ENCODE data around the gene TLE6.
"Not testable (repeated sequence)": the region's sequence is repeated elsewhere in the genome, so short reads cannot be mapped to it uniquely, and the experiment has no call there.

Gene TLE6

DNA sequence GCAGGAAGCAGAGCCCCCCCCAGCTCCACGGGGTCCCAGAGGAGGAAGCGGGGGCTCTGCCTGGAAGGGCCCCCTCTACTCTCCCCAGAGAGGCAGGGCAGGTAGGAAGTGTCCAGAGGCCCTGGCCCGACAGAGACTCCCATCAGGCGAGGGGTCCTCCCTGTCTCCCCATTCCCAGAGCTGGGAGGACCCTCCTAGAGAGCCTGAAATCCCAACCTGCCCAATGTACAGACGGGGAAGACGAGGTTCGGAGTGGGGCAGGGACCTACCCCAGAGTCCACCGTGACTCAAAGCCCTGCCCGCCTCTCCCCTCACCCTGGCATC lies 50.6 kb downstream of the TLE6 start:
- Mint-ChIP-seq H3K27me3 (peaks cover 35% of the 10 kb centered on the region), H3K9me3 (no peaks in the 10 kb centered on the region), H3K4me3 (peak overlapping the region in 1 of 2 donors; percentile 76), H3K4me1 (peaks cover 42% of the 10 kb centered on the region), H3K27ac (no peak overlapping the region)
- ATAC-seq (no peak), DNase-seq (no peak)

DNA sequence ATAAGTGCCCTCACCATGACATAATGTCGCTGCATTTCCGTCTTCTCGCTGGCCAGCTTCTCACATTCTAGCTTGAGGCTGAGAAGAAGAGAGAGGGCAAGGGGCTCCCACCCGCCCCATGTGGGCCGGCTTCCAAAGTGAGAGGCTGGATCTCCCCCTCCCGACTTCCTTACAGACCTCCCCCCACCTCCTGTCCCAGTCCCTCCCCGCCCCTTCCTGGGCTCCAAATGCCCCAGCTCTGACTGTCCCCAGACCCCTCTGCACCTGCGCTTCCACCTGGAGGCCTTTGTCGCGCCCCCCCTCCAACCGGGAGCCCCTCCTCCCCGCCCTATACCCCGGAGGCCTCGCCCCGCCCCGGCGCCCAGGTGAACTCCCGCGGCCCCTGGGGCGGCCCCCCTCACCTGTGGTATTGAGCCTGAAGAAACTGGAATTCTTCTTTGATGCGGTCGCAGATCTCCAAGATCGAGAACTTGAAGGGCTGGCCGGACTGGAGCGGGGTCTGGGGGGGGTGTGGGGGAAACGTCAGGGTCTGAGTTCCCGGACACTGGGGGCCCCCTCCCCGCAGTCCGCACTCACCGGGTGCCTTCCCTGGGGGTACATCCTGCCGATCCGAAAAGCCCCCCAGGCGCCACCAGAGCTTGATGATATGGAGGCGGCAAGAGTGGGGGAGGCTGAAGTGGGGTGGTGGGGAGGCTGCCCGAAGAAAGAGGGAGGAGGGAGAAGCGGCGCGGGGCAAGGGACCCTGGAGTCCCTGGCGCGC lies 51.1 kb downstream of the TLE6 start:
- no peak overlapping the region for H3K27ac Mint-ChIP-seq
- H3K27me3 Mint-ChIP-seq = peaks cover 40% of the 10 kb centered on the region
- peaks cover 37% of the 10 kb centered on the region for H3K4me1 Mint-ChIP-seq
- no peaks in the 10 kb centered on the region for H3K9me3 Mint-ChIP-seq
- H3K4me3 Mint-ChIP-seq = peak overlapping the region; percentile 69 to 76
- ATAC-seq (peak; percentile 24), DNase-seq (no peak)

DNA sequence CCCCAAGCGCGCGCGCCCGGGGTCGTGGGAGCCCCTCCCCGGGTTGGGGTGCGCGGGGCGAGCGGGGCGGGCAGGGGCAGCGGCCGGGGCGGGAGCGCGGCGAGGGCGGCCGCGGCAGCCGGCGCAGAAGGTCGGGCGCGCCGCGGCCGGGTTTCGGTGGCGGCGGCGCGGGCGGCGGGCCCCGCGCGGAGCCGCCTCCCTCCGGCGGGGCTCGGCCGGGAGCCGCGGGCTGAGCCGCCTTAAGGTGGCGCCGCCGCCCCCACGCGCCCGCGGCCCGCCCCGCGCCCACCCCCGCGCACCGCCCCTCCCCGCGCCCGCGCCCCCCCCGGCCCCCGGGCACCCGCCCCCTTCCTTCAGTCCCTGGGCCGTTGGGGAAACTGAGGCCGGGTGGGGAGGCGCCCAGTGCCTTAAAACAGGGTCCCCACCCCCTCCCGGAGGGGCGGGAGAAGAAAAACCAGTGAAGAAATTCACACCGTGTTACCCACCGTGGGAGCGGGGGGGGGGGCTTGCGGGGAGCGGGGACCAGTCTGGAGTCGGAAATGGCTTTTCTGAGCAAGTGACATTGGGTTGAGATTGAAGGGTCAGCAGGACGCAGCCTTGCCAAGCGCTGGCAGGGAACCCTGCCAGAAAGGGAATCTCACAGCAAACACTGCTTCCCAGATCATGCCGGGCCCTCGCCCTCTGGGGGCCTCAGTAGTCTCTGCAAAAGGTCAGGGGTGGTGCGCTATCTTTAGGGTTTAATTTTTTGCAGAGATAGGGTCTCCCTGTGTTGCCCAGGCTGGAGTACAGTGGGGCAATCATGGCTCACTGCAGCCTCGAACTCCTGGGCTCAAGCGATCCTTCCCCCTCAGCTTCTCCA lies 51.9 kb downstream of the TLE6 start, which contains the start of gene TLE2:
Gene TLE2 (minus strand): TSS at position 216 of the 859 bp plus-strand sequence. CDS start 376 bp downstream, outside the sequence.
- Mint-ChIP-seq H3K27me3 (peaks cover 47% of the 10 kb centered on the region), H3K9me3 (no peaks in the 10 kb centered on the region), H3K27ac (no peak within 1 kb of the TSS), H3K4me1 (peaks cover 33% of the 10 kb centered on the region), H3K4me3 (peak within 1 kb of the TSS; percentile 69 to 76)
- DNase-seq (no peak), ATAC-seq (peak; percentile 50)

- DNase-seq (no peak), ATAC-seq (no peak)
- H3K4me3 Mint-ChIP-seq = no peak overlapping the region
- no peaks in the 10 kb centered on the region for H3K9me3 Mint-ChIP-seq
- H3K27ac Mint-ChIP-seq = no peak overlapping the region
- peaks cover 35% of the 10 kb centered on the region for H3K4me1 Mint-ChIP-seq
- peaks cover 42% of the 10 kb centered on the region for H3K27me3 Mint-ChIP-seq
Measured at GRCh38 chr19:3031607-3031867, 54.2 kb downstream of the TLE6 start.

DNA sequence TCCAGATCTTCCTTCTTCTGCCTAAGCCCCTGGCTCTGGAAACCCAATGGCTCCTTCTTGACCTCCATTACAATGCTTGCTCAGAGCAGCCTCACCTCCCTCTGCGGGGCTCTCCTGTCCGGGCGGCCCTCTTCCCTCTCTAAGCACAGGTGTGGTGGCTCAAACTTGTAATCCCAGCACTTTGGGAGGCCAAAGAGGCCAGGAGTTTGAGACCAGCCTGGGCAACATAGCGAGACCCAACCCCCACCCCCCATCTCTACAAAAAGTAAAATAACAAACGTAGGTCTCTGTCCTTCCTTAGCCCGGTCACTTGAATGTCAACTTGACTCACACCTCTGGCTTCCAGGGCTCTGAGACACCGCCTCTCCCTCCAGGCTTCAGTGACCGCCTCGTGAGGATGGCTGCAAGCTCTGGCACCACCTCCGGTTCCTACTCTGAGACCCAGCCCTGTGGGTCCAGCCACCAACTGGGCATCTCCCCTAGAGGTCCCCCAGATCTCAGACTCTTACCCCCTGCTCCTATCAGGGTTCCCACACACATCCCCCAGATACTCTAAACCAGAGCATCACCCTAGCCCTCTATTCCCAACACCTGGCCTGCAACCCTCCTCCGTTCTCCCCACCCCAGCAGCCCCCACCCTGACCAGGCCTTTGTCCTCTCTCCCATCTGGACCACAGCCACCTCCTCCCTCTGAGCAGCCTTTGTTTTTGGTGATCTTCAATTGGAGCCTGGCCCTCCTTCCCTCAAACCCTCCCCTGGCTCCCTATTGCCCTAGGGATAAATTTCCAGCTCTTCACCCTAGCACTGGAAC lies 56.4 kb downstream of the TLE6 start:
- DNase-seq (no peak), ATAC-seq (no peak)
- peak overlapping the region in 1 of 2 donors; percentile 16 for H3K4me3 Mint-ChIP-seq
- H3K27me3 Mint-ChIP-seq = peaks cover 28% of the 10 kb centered on the region
- no peak overlapping the region for H3K27ac Mint-ChIP-seq
- no peaks in the 10 kb centered on the region for H3K9me3 Mint-ChIP-seq
- peaks cover 30% of the 10 kb centered on the region for H3K4me1 Mint-ChIP-seq

GRCh38 chr19:3034406-3034655 lies 57.0 kb downstream of the TLE6 start:
- Mint-ChIP-seq H3K9me3 (no peaks in the 10 kb centered on the region), H3K4me1 (peaks cover 31% of the 10 kb centered on the region), H3K27ac (peak overlapping the region in 1 of 2 donors; percentile 96), H3K27me3 (peaks cover 28% of the 10 kb centered on the region), H3K4me3 (peak overlapping the region; percentile 16 to 95)
- ATAC-seq (no peak), DNase-seq (no peak)

GRCh38 chr19:3034656-3035541 lies 57.5 kb downstream of the TLE6 start:
- H3K9me3 Mint-ChIP-seq = no peaks in the 10 kb centered on the region
- ATAC-seq = peak; percentile 34
- peaks cover 25% of the 10 kb centered on the region for H3K27me3 Mint-ChIP-seq
- peak overlapping the region; percentile 96 to 97 for H3K27ac Mint-ChIP-seq
- H3K4me3 Mint-ChIP-seq = peak overlapping the region; percentile 90 to 95
- H3K4me1 Mint-ChIP-seq = peaks cover 34% of the 10 kb centered on the region
- peak in 1 of 2 donors; percentile 53 for DNase-seq

DNA sequence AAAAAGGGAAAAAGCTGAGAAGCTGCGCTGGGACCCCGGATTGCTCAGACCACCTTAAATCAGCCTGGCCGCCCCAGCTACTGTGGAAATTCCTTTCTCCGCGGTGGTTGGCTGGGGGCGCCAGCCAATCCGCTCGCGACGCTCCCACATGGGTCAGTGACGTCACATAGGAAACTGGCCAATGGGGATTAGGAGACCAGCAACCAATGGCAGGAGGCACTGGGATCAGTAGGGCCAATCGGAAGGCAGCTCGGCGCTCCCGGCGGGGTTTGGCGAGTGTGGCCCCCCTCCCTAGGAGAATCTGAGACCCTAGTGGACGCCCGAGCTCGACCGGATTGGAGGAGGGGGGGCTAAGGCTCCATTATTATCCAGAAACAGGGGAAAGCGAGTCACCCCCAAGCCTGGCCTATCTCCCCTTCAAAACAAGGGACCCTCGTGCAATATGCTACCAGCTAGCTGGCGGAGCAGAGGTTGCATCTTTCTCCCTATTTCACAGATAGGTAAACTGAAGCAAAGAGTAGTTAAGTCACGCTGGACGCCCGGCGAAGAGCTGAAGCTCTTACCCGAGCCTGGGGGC lies 58.3 kb downstream of the TLE6 start:
- H3K9me3 Mint-ChIP-seq = no peaks in the 10 kb centered on the region
- H3K4me1 Mint-ChIP-seq = peaks cover 34% of the 10 kb centered on the region
- peak overlapping the region; percentile 90 to 95 for H3K4me3 Mint-ChIP-seq
- peaks cover 18% of the 10 kb centered on the region for H3K27me3 Mint-ChIP-seq
- H3K27ac Mint-ChIP-seq = peak overlapping the region; percentile 96 to 97
- ATAC-seq = peak; percentile 94
- peak; percentile 96 to 97 for DNase-seq

DNA sequence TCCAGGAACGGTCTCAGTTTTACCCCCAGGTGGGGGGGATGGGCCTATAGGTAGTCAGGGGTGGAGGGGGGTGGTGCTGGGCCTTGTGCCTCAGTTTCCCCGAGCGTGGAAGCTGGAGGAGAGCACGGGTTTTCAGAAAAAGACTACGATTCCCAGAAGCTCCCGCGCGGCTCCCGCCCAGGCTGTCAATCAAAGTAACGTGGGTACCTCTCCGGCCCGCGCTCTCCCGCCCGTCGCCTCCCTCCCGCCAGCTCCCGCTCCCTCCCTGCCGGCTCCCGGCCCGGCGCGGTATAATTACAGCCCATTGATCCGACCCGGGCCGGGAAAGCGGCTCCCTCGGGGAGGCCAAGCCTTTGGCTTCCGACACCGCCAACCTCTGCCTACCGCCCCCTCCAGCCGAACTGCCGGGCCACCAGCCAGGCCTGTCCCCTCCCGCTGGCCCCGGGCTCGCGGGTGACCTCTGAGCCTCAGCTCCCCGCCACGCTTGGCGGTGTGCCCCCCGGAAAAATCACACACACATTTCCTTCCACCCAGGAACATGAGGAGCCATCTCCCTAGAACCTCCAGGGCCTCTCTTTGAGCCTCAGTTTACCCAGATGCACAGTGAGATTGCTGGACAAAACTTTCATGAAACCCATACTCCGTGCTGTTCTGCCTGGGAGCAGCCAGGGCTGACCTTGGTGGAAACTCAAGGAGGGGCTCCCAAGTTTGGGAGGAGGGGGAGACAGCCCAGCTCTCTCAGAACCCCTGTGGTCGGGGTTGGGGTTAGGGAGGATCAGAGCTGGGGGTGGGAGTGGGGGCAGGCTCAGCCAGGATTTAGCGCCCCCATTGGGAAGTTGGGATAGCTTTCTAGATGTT lies 59.0 kb downstream of the TLE6 start:
- peak overlapping the region; percentile 90 to 95 for H3K4me3 Mint-ChIP-seq
- H3K9me3 Mint-ChIP-seq = no peaks in the 10 kb centered on the region
- DNase-seq = peak; percentile 82 to 84
- ATAC-seq = peak; percentile 75
- peaks cover 39% of the 10 kb centered on the region for H3K4me1 Mint-ChIP-seq
- H3K27ac Mint-ChIP-seq = peak overlapping the region; percentile 96 to 97
- H3K27me3 Mint-ChIP-seq = peaks cover 17% of the 10 kb centered on the region

- not testable (repeated sequence) for ATAC-seq, DNase-seq, H3K27ac Mint-ChIP-seq, H3K9me3 Mint-ChIP-seq
- H3K27me3 Mint-ChIP-seq = peaks cover 17% of the 10 kb centered on the region
- peak overlapping the region; percentile 90 to 95 for H3K4me3 Mint-ChIP-seq
- H3K4me1 Mint-ChIP-seq = peaks cover 44% of the 10 kb centered on the region
Measured at GRCh38 chr19:3036977-3037544, 59.7 kb downstream of the TLE6 start.

- Mint-ChIP-seq H3K4me3 (no peak overlapping the region), H3K9me3 (no peaks in the 10 kb centered on the region), H3K4me1 (peaks cover 51% of the 10 kb centered on the region), H3K27ac (no peak overlapping the region), H3K27me3 (peaks cover 16% of the 10 kb centered on the region)
- no peak for ATAC-seq
- no peak for DNase-seq
Measured at GRCh38 chr19:3038214-3038613, 60.9 kb downstream of the TLE6 start.

DNA sequence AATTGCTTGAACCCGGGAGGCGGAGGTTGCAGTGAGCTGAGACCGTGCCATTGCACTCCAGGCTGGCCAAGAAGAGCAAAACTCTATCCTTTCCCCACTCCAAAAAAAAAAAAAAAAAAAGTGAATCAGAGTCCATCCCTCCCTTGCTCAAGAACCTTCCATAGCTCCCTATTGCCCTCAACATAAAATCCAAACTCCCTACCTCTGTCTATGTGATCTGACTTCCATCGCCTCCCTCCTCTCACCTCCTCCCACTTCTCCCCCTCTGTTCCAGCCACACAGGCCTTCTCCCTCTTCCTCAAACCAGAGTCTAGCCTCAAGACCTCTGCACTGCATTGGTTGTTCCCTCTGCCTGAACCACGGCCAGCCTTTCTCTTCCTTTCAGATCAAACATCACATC lies 61.8 kb downstream of the TLE6 start:
- no peaks in the 10 kb centered on the region for H3K9me3 Mint-ChIP-seq
- no peak overlapping the region for H3K4me3 Mint-ChIP-seq
- ATAC-seq = no peak
- H3K4me1 Mint-ChIP-seq = peaks cover 51% of the 10 kb centered on the region
- H3K27ac Mint-ChIP-seq = no peak overlapping the region
- DNase-seq = no peak
- H3K27me3 Mint-ChIP-seq = peaks cover 7% of the 10 kb centered on the region

DNA sequence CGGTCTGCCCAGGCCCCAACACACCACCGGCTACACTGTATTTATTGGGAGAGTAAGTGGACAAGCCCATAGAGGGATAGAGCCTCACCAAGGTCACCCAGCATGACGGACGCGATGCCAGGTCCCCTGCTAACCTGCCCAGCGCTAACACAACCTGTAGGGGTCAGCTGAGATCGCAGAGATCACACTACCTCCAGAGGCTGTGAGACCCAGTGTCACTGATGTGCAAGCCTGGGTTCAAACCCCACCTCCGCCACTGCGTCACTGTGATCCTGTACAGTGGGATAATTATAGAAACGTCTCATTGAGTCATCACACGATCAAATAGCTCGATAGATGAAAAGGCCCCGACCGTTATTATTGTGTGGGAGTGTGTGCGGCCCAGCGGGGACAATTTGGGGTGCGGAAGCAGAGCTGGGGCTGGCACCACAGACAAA lies 62.3 kb downstream of the TLE6 start:
- H3K4me3 Mint-ChIP-seq = no peak overlapping the region
- ATAC-seq = no peak
- no peak for DNase-seq
- H3K27me3 Mint-ChIP-seq = peaks cover 2% of the 10 kb centered on the region
- peaks cover 45% of the 10 kb centered on the region for H3K4me1 Mint-ChIP-seq
- H3K27ac Mint-ChIP-seq = no peak overlapping the region
- H3K9me3 Mint-ChIP-seq = no peaks in the 10 kb centered on the region

DNA sequence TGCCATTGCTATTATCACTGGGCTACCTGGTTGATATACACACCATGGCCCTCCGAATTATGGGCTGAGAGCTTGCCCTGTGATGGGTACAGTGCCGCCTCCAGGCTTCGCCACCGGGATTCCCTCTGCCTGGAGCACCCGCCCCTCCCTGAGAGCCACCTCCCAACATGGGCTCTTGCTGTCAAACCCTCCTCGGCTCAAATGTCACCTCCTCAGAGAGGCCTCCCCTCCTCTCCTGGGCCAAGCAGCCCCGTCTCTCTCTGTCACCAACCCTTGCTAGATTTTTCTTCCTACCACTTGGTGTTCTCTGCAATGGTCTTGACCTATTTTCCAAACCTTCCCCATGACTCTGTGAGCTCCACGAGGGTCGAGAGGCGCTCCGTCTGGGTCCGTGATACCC lies 64.0 kb downstream of the TLE6 start:
- Mint-ChIP-seq H3K9me3 (no peaks in the 10 kb centered on the region), H3K27ac (peak overlapping the region; percentile 28 to 90), H3K27me3 (no peaks in the 10 kb centered on the region), H3K4me1 (peaks cover 35% of the 10 kb centered on the region), H3K4me3 (peak overlapping the region; percentile 57 to 67)
- ATAC-seq (no peak), DNase-seq (no peak)
